Fibroblast of skin of right quadriceps (primary cell): ENCODE data around the gene DMRTA2.

ENCODE experiments used
- DNase-seq: peaks from one replicate; pipeline ENCODE4 v3.0.0-alpha.2; 2013

DMRTA2 gene

GRCh38 chr1:50371749-50372148 is 51.5 kb downstream of the DMRTA2 start:
- DNase-seq: no peak

- no peak for DNase-seq
Measured at GRCh38 chr1:50369830-50370229, 53.4 kb downstream of the DMRTA2 start.

GRCh38 chr1:50369008-50369634 is 54.1 kb downstream of the DMRTA2 start:
- no peak for DNase-seq

GRCh38 chr1:50368179-50369007 is 54.9 kb downstream of the DMRTA2 start:
- no peak for DNase-seq
